Measurements from ENCODE around the gene FMNL2.
"Not testable (repeated sequence)": the region's sequence is repeated elsewhere in the genome, so short reads cannot be mapped to it uniquely, and the experiment has no call there.

Gene FMNL2

GRCh38 chr2:152335016-152335725 is at the start of gene FMNL2:
FMNL2 (plus strand) TSS chr2:152335174.
- in situ Hi-C loops (cut with MboI; ENCODE audit: low sequenced_read_pairs): no loop called here

- in situ Hi-C loops (cut with MboI; ENCODE audit: low sequenced_read_pairs): no loop called here
These were observed 42.0 kb upstream of the FMNL2 start for GRCh38 chr2:152292991-152293390.

- in situ Hi-C loops (cut with MboI; ENCODE audit: low sequenced_read_pairs): no loop called here
These were observed 37.3 kb upstream of the FMNL2 start for GRCh38 chr2:152297715-152298114.

GRCh38 chr2:152298754-152299153 is 36.2 kb upstream of the FMNL2 start:
- in situ Hi-C loops (cut with MboI; ENCODE audit: low sequenced_read_pairs): no loop called here

- in situ Hi-C loops (cut with MboI; ENCODE audit: low sequenced_read_pairs): no loop called here
These were observed 33.8 kb upstream of the FMNL2 start for GRCh38 chr2:152301131-152301530.

- in situ Hi-C loops (cut with MboI; ENCODE audit: low sequenced_read_pairs): no loop called here
These were observed 31.0 kb upstream of the FMNL2 start for GRCh38 chr2:152303951-152304350.

GRCh38 chr2:152304836-152305235 is 30.1 kb upstream of the FMNL2 start:
- in situ Hi-C loops (cut with MboI; ENCODE audit: low sequenced_read_pairs): no loop called here

GRCh38 chr2:152307863-152308262 is 27.1 kb upstream of the FMNL2 start:
- in situ Hi-C loops (cut with MboI; ENCODE audit: low sequenced_read_pairs): no loop called here

- in situ Hi-C loops (cut with MboI; ENCODE audit: low sequenced_read_pairs): no loop called here
These were observed 25.4 kb upstream of the FMNL2 start for GRCh38 chr2:152309352-152310214.

- in situ Hi-C loops (cut with MboI; ENCODE audit: low sequenced_read_pairs): no loop called here
These were observed 15.0 kb upstream of the FMNL2 start for GRCh38 chr2:152319822-152320570.

- in situ Hi-C loops (cut with MboI; ENCODE audit: low sequenced_read_pairs): no loop called here
These were observed 14.2 kb upstream of the FMNL2 start for GRCh38 chr2:152320814-152321213.

- in situ Hi-C loops (cut with MboI; ENCODE audit: low sequenced_read_pairs): no loop called here
These were observed 12.8 kb upstream of the FMNL2 start for GRCh38 chr2:152322222-152322621.

- in situ Hi-C loops (cut with MboI; ENCODE audit: low sequenced_read_pairs): not testable (repeated sequence)
These were observed 9.8 kb upstream of the FMNL2 start for GRCh38 chr2:152325126-152325525.

GRCh38 chr2:152326710-152327109 is 8.3 kb upstream of the FMNL2 start:
- in situ Hi-C loops (cut with MboI; ENCODE audit: low sequenced_read_pairs): no loop called here

- in situ Hi-C loops (cut with MboI; ENCODE audit: low sequenced_read_pairs): no loop called here
These were observed 7.0 kb upstream of the FMNL2 start for GRCh38 chr2:152328013-152328412.

GRCh38 chr2:152330235-152330866 is 4.6 kb upstream of the FMNL2 start:
- in situ Hi-C loops (cut with MboI; ENCODE audit: low sequenced_read_pairs): no loop called here

GRCh38 chr2:152334701-152335015 is 316 bp upstream of the FMNL2 start:
- in situ Hi-C loops (cut with MboI; ENCODE audit: low sequenced_read_pairs): no loop called here

GRCh38 chr2:152335726-152336118 is 748 bp downstream of the FMNL2 start:
- in situ Hi-C loops (cut with MboI; ENCODE audit: low sequenced_read_pairs): no loop called here

- in situ Hi-C loops (cut with MboI; ENCODE audit: low sequenced_read_pairs): no loop called here
These were observed 1.3 kb downstream of the FMNL2 start for GRCh38 chr2:152336119-152336853.

GRCh38 chr2:152336854-152337510 is 2.0 kb downstream of the FMNL2 start:
- in situ Hi-C loops (cut with MboI; ENCODE audit: low sequenced_read_pairs): no loop called here

Data from HL-60/S4 (cell line).